Skin epidermis (tissue), 12 donors: ENCODE results near the gene POLR3E.
A peak's percentile ranks its signal among the peaks of the same experiment; 100 is the strongest.
"Not testable (repeated sequence)": the region's sequence is repeated elsewhere in the genome, so short reads cannot be mapped to it uniquely, and the experiment has no call there.

Experiments used
- H3K27ac ChIP-seq, 21 experiments: fragments of 200-600 bp; sonication (generic) in 11 of 21; one replicate each; pipeline ENCODE4 v1.5.0; 2020; ENCODE audit warnings: mild to moderate bottlenecking in 3 of 21, inconsistent platforms in 2 of 21, moderate library complexity in 2 of 21
- H3K4me3 ChIP-seq, 7 experiments: fragments of 200-600 bp; sonication (generic) in 2 of 7; one replicate each; pipeline ENCODE4 v1.5.0; 2020; ENCODE audit warnings: inconsistent platforms in 2 of 7, mild to moderate bottlenecking in 2 of 7, moderate library complexity in 1 of 7

POLR3E gene

GRCh38 chr16:22326771-22327445, 29.7 kb downstream of the POLR3E start:
- Histone ChIP-seq H3K4me3 (no peak overlapping the region), H3K27ac (peak overlapping the region in 3 of 21 experiments; percentile 10 to 24 (median 21))

- H3K4me3 ChIP-seq: no peak overlapping the region
Measured at GRCh38 chr16:22327446-22327775, 30.2 kb downstream of the POLR3E start.

DNA sequence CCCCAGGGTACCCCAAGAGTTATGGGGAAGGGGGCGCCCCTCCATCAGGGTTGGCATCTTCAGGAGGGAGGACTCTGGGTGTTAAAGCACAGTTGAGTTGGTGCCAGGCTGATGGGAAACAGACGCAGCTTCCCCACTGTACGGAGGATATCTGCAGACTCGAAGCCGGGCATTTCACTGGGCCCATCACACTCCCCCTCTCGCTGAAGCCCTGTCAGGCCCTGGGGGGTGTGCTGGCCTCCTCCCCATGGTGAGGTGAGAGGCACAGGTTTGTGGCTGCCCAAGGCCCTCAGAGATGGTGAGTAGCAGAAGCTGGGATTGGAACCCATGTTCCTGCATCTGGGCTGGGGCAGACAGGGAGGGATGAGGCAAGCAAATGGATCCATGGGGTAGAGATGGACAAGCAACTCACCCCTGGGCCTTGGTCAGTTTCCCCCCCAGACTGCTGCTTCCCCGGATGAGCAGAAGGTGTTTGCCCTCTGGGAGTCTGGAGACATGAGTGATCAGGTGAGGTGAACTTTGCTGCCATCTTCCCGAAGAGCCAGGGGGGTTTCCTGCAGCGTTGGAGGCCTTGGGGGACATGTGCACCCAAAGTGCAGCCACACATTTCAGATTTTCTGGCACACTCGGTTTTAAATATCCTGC, 31.0 kb downstream of the POLR3E start:
- no peak overlapping the region for H3K4me3 ChIP-seq
- no peak overlapping the region for H3K27ac ChIP-seq

More at GRCh38 chr16:22327446-22327775, 30.2 kb downstream of the POLR3E start:
- H3K27ac ChIP-seq: peak overlapping the region in 3 of 21 experiments; percentile 10 to 24 (median 21)

- H3K4me3 ChIP-seq: no peak overlapping the region
- no peak overlapping the region for H3K27ac ChIP-seq
Measured at GRCh38 chr16:22329199-22329695, 32.0 kb downstream of the POLR3E start.

DNA sequence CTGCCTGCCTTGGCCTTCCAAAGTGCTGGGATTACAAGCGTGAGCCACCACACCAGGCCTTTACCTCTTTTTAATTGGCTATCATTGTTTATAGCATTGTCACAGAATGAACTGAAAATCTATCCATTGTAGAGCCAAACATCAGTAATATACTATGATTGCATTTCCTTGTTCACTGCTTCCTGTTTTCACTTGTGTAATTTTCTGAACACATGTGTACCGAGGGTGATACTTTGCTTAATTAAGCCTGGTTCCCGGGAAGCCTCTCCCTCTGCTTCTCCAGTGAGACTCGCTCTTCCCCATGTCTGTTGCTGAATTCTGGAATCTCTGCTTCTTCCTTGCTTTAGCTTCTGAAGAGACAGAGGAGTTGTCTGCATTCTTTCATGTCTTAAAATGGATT, 33.1 kb downstream of the POLR3E start:
- Histone ChIP-seq H3K4me3 (no peak overlapping the region), H3K27ac (no peak overlapping the region)

GRCh38 chr16:22333457-22333994, 36.3 kb downstream of the POLR3E start:
- peak overlapping the region in 1 of 21 experiments; percentile 22 for H3K27ac ChIP-seq

DNA sequence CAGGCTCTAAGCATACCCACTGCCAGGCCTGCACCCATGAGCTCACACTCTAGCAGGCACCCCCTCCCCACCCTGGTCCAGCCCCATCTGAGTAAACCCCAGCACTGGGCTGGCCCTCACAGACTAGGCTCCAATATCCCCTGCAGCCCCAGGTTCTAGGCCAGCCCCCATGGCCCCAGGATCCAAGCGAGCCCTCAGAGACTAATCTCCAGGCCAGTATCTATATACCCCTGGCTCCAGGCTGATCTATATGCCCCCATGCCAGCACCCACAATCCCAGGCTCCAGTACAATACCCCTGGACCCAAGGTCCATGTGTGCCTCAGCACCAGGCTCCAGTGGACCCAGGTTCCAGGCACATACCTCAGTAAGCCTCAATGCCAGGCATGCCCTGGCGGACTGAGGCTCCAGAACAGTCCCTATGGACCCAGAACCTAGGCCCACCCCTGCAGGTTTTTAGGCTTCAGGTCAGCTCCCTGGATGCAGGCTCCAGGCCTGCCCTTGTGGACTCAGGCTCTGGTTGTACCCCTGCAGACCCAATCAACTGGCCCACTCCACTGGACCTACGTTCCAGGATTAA, 38.5 kb downstream of the POLR3E start:
- no peak overlapping the region for H3K27ac ChIP-seq
- H3K4me3 ChIP-seq: no peak overlapping the region

More at GRCh38 chr16:22333457-22333994, 36.3 kb downstream of the POLR3E start:
- no peak overlapping the region for H3K4me3 ChIP-seq

- H3K4me3 ChIP-seq: no peak overlapping the region
- no peak overlapping the region for H3K27ac ChIP-seq
Measured at GRCh38 chr16:22336581-22336980, 39.4 kb downstream of the POLR3E start.

DNA sequence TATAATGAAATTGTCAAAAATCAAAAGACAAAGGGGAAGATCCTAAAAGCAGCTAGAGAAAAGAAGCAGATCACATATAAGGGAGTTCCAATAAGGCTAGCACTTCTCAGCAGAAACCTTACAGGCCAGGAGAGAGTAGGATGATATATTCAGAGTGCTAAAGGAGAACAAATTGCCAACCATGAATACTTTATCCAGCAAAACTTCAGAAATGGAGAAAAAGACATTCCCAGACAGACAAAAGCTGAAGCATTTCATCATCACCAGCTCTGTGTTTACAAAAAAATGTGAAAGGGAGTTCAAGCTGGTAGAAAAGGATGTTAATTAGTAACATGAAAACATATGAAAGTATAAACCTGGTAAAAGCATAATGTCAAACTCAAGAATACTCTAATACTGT, 39.8 kb downstream of the POLR3E start:
- Histone ChIP-seq H3K27ac (no peak overlapping the region), H3K4me3 (no peak overlapping the region)

GRCh38 chr16:22337849-22338635, 40.8 kb downstream of the POLR3E start:
- Histone ChIP-seq H3K27ac (no peak overlapping the region), H3K4me3 (no peak overlapping the region)

DNA sequence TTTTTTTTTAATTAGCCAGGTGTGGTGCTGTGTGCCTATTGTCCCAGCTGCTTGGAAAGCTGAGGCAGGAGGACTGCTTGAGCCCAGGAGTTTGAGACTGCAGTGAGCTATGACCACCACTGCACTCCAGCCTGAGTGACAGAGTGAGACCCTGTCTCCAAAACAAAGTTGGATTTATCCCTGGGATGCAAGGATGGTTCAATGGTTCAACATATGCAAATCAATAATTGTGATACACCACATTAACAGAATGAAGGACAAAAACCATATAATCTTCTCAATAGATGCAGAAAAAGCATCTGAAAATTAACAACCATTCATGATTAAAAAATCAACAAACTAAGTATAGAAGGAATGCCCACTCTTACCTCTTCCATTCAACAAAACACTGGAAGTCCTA, 43.7 kb downstream of the POLR3E start:
- Histone ChIP-seq H3K27ac (no peak overlapping the region), H3K4me3 (no peak overlapping the region)

- H3K27ac ChIP-seq: no peak overlapping the region
- H3K4me3 ChIP-seq: no peak overlapping the region
Measured at GRCh38 chr16:22342082-22342481, 44.9 kb downstream of the POLR3E start.

- Histone ChIP-seq H3K4me3 (no peak overlapping the region), H3K27ac (peak overlapping the region in 3 of 21 experiments; percentile 0 to 16 (median 10))
Measured at GRCh38 chr16:22346483-22346882, 49.3 kb downstream of the POLR3E start.

DNA sequence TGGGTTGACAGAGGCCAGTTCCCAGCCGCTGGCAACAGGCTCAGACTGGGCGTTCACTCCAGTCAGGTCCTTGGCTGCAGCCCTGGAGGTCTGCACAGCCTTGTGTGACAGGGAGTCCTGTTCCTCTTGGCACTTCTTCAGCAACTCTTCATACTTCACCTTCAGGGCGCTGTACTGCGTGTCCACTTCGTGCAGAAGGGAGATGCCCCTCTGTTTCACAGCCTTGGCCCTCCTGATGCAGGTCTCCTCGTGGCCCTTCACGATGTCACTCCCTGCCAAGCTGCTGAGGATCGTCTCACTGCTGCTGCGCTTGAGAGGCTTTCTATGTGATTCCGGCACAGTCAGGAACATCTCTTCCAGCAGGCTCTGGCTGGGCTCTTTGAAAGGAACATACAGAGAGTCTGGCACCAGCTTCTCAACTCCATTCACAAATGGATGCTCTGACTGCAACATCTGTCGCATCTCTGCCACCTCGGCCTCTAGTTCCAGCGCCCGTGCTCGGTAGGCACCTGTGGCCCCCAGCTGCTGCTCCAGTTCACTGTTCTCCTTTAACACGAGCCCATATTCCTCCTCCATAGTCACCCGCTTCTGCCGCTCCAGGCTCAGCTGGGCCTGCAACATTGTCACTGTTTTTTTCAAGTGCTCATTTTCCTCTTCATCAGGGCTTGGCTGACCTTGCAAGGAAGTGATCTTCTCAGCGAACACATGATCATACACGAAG, 50.1 kb downstream of the POLR3E start:
- peak overlapping the region in 3 of 21 experiments; percentile 4 to 23 (median 10) for H3K27ac ChIP-seq
- H3K4me3 ChIP-seq: no peak overlapping the region

GRCh38 chr16:22348291-22348690, 51.1 kb downstream of the POLR3E start:
- no peak overlapping the region for H3K4me3 ChIP-seq
- no peak overlapping the region for H3K27ac ChIP-seq

DNA sequence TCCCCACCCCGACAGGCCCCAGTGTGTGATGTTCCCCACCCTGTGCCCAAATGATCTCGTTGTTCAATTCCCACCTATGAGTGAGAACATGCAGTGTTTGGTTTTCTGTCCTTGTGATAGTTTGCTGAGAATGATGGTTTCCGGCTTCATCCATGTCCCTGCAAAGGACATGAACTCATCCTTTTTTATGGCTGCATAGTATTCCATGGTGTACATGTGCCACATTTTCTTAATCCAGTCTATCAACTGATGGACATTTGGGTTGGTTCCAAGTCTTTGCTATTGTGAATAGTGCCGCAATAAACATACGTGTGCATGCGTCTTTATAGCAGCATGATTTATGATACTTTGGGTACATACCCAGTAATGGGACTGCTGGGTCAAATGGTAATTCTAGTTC, 53.8 kb downstream of the POLR3E start:
- H3K27ac ChIP-seq, H3K4me3 ChIP-seq: not testable (repeated sequence)

DNA sequence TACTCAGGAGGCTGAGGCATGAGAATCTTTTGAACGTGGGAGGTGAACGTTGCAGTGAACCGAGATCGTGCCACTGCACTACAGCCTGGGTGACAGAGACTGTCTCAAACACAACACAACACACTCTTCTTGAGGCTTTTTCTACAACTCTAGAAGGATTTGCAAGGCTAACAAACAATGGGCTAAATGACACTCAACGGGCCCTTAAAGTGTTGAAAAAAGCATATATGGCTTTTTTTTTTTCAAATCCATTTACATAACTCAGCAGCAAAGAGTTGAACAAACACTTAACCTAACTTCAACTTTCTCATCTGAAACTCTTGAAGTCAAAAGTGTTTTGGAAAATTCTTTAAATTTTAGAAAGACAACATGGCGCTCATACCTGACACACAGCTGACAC, 54.9 kb downstream of the POLR3E start:
- Histone ChIP-seq H3K27ac (no peak overlapping the region), H3K4me3 (no peak overlapping the region)

GRCh38 chr16:22352723-22353122, 55.5 kb downstream of the POLR3E start:
- peak overlapping the region in 5 of 21 experiments; percentile 12 to 71 (median 55) for H3K27ac ChIP-seq
- no peak overlapping the region for H3K4me3 ChIP-seq

- Histone ChIP-seq H3K27ac (peak overlapping the region in 9 of 21 experiments; percentile 12 to 71 (median 40)), H3K4me3 (no peak overlapping the region)
Measured at GRCh38 chr16:22353191-22353919, 56.1 kb downstream of the POLR3E start.
